Sigmoid colon (tissue), 3 donors: Measurements from ENCODE around the gene NOC4L.

Experiments
- CTCF ChIP-seq, 4 experiments: fragments of 450-650 bp in 3 of 4; fragments of 200-600 bp in 1 of 4; IDR thresholded peaks; one replicate each; pipeline ENCODE4 v1.5.1; 2016 to 2019; ENCODE audit warnings: antibody characterized with exemption in 4 of 4, mild to moderate bottlenecking in 3 of 4, moderate library complexity in 2 of 4
- POLR2A ChIP-seq, 2 donors: fragments of 450-650 bp; IDR thresholded peaks; one replicate each; pipeline ENCODE4 v1.6.1; 2016; ENCODE audit warnings: antibody characterized with exemption in 2 of 2, mild to moderate bottlenecking in 2 of 2, moderate library complexity in 2 of 2

- no peak for TF ChIP-seq POLR2A (IDR thresholded peaks at IDR 0.05)
- no peak for TF ChIP-seq CTCF (IDR thresholded peaks at IDR 0.05)
These were observed 13.6 kb upstream of the NOC4L start for GRCh38 chr12:132130690-132131089.
